C4-2B (cell line): Measurements from ENCODE around the gene TULP1.
A peak's percentile ranks its signal among the peaks of the same experiment; 100 is the strongest.

Experiments
- H3K27ac ChIP-seq: fragments of 450-650 bp; 2 replicates; pipeline ENCODE4 v1.5.1; 2017
- CTCF ChIP-seq: fragments of 450-650 bp; conservative IDR thresholded peaks from 2 replicates; pipeline ENCODE4 v1.5.1; 2017; ENCODE audit warnings: mild to moderate bottlenecking
- ZFX ChIP-seq: fragments of 450-650 bp; IDR thresholded peaks from 2 replicates; pipeline ENCODE4 v1.6.1; 2017

TULP1 gene

GRCh38 chr6:35486005-35486925, 26.4 kb downstream of the TULP1 start:
- peak overlapping the region; percentile 81 for H3K27ac ChIP-seq
- peak; percentile 24; the same call in 1 of the 2 replicates for TF ChIP-seq ZFX
- TF ChIP-seq CTCF = no peak

- peak overlapping the region; percentile 81 for H3K27ac ChIP-seq
- TF ChIP-seq ZFX (no peak), CTCF (no peak)
These were observed 27.3 kb downstream of the TULP1 start for GRCh38 chr6:35485402-35485877.

GRCh38 chr6:35484921-35485392, 27.7 kb downstream of the TULP1 start:
- peak overlapping the region; percentile 81 for H3K27ac ChIP-seq
- TF ChIP-seq ZFX (no peak), CTCF (no peak)

GRCh38 chr6:35483893-35484645, 28.6 kb downstream of the TULP1 start:
- no peak overlapping the region for H3K27ac ChIP-seq
- TF ChIP-seq ZFX (no peak), CTCF (no peak)

- TF ChIP-seq CTCF = no peak
These were observed 29.2 kb downstream of the TULP1 start for GRCh38 chr6:35483490-35483889.

GRCh38 chr6:35483062-35483461, 29.6 kb downstream of the TULP1 start:
- no peak overlapping the region for H3K27ac ChIP-seq

More at GRCh38 chr6:35483490-35483889, 29.2 kb downstream of the TULP1 start:
- no peak overlapping the region for H3K27ac ChIP-seq

More at GRCh38 chr6:35483062-35483461, 29.6 kb downstream of the TULP1 start:
- TF ChIP-seq ZFX (no peak), CTCF (no peak)
